DND-41 (cell line): ENCODE data around the gene RIN3.

Source experiments
- ATAC-seq: fragments of 200-7000 bp; cut with Tn5 transposase; 3 replicates; pipeline ENCODE4 v1.9.1; 2021; ENCODE audit warnings: low read depth; ENCODE audit not compliant: insufficient read depth
- DNase-seq: peaks from one replicate; pipeline ENCODE4 v3.0.0-alpha.2; 2020
- H2AFZ ChIP-seq: 2 replicates; pipeline ENCODE4 v1.6.0; 2012; ENCODE audit warnings: low read depth, low read length
- H3K27ac ChIP-seq: 2 replicates; pipeline ENCODE4 v1.5.1; 2012; ENCODE audit warnings: low read length, inconsistent platforms
- H3K27me3 ChIP-seq: fragments of 200-600 bp; sonication (generic); 2 replicates; pipeline ENCODE4 v1.6.0; 2012; ENCODE audit warnings: low read length, mild to moderate bottlenecking, inconsistent platforms; ENCODE audit not compliant: insufficient read depth, poor library complexity
- H3K36me3 ChIP-seq: 2 replicates; pipeline ENCODE4 v1.5.1; 2012; ENCODE audit warnings: low read length, inconsistent platforms; ENCODE audit not compliant: insufficient read depth
- H3K4me1 ChIP-seq: 2 replicates; pipeline ENCODE4 v1.5.1; 2012; ENCODE audit warnings: mild to moderate bottlenecking, low read length; ENCODE audit not compliant: insufficient read depth
- H3K4me2 ChIP-seq: 2 replicates; pipeline ENCODE4 v1.6.0; 2012; ENCODE audit warnings: mild to moderate bottlenecking, moderate library complexity, low read length, inconsistent platforms; ENCODE audit not compliant: insufficient read depth
- H3K4me3 ChIP-seq, 2 experiments: fragments of 200-600 bp in 1 of 2; shearing (Covaris generic) in 1 of 2; 2 replicates each; pipeline ENCODE4 v1.5.1; 2012 to 2016; ENCODE audit warnings: inconsistent platforms in 2 of 2, low read length in 2 of 2, mild to moderate bottlenecking in 2 of 2, low read depth in 1 of 2, moderate library complexity in 1 of 2
- H3K79me2 ChIP-seq: 2 replicates; pipeline ENCODE4 v1.6.0; 2012; ENCODE audit warnings: low read length, inconsistent platforms; ENCODE audit not compliant: insufficient read depth
- H3K9ac ChIP-seq: 2 replicates; pipeline ENCODE4 v1.6.0; 2012; ENCODE audit warnings: low read depth, mild to moderate bottlenecking, inconsistent platforms, low read length, moderate library complexity
- H3K9me3 ChIP-seq: 2 replicates; pipeline ENCODE4 v1.5.1; 2012; ENCODE audit warnings: low read length, moderate library complexity, mild to moderate bottlenecking, inconsistent platforms; ENCODE audit not compliant: insufficient read depth, severe bottlenecking
- H4K20me1 ChIP-seq: 2 replicates; pipeline ENCODE4 v1.6.0; 2012; ENCODE audit warnings: low read length; ENCODE audit not compliant: insufficient read depth
- CTCF ChIP-seq: IDR thresholded peaks from 2 replicates; pipeline ENCODE4 v1.5.1; 2012; ENCODE audit warnings: borderline replicate concordance, low read length, moderate library complexity, mild to moderate bottlenecking; ENCODE audit not compliant: poor library complexity, severe bottlenecking; ENCODE audit errors: extremely low read depth
- EZH2 ChIP-seq: IDR thresholded peaks from 3 replicates; pipeline ENCODE4 v1.6.1; 2012; ENCODE audit warnings: borderline replicate concordance, low read depth, mild to moderate bottlenecking, moderate library complexity, low read length, inconsistent platforms; ENCODE audit not compliant: severe bottlenecking

RIN3 gene

GRCh38 chr14:92696366-92696765 lies 182.8 kb downstream of the RIN3 start:
- Histone ChIP-seq H2AFZ (no peak overlapping the region), H3K79me2 (no peaks in the 10 kb centered on the region), H3K36me3 (no peaks in the 10 kb centered on the region), H3K4me2 (no peak overlapping the region), H3K9me3 (no peaks in the 10 kb centered on the region), H3K9ac (no peak overlapping the region), H3K4me1 (no peaks in the 10 kb centered on the region; the same call in 1 of the 2 replicates), H3K27me3 (peaks cover 2% of the 10 kb centered on the region), H3K4me3 (no peak overlapping the region), H4K20me1 (no peaks in the 10 kb centered on the region), H3K27ac (no peak overlapping the region)
- ATAC-seq (no peak), DNase-seq (no peak)
- TF ChIP-seq EZH2 (no peak), CTCF (no peak)

GRCh38 chr14:92698393-92698792 lies 184.8 kb downstream of the RIN3 start:
- peaks cover 2% of the 10 kb centered on the region for H3K27me3 ChIP-seq
- ATAC-seq = no peak
- no peak for TF ChIP-seq EZH2
- TF ChIP-seq CTCF = no peak
- H3K4me1 ChIP-seq = no peaks in the 10 kb centered on the region
- H3K79me2 ChIP-seq = no peaks in the 10 kb centered on the region
- no peaks in the 10 kb centered on the region for H4K20me1 ChIP-seq
- no peak overlapping the region for H3K4me3 ChIP-seq
- no peak overlapping the region for H3K27ac ChIP-seq
- no peak overlapping the region for H3K4me2 ChIP-seq
- H2AFZ ChIP-seq = no peak overlapping the region
- H3K9me3 ChIP-seq = no peaks in the 10 kb centered on the region
- no peaks in the 10 kb centered on the region for H3K36me3 ChIP-seq
- no peak for DNase-seq
- no peak overlapping the region for H3K9ac ChIP-seq

- Histone ChIP-seq H3K4me1 (no peaks in the 10 kb centered on the region), H3K79me2 (no peaks in the 10 kb centered on the region), H3K9me3 (no peaks in the 10 kb centered on the region), H3K9ac (no peak overlapping the region), H2AFZ (no peak overlapping the region), H3K27ac (no peak overlapping the region), H4K20me1 (no peaks in the 10 kb centered on the region), H3K4me2 (no peak overlapping the region), H3K4me3 (no peak overlapping the region), H3K36me3 (no peaks in the 10 kb centered on the region), H3K27me3 (no peaks in the 10 kb centered on the region)
- no peak for ATAC-seq
- TF ChIP-seq EZH2 = no peak
- no peak for TF ChIP-seq CTCF
- DNase-seq = no peak
Measured at GRCh38 chr14:92701826-92702225, 188.2 kb downstream of the RIN3 start.

GRCh38 chr14:92702441-92702918 lies 188.9 kb downstream of the RIN3 start:
- ATAC-seq (no peak), DNase-seq (no peak)
- H3K27ac ChIP-seq = no peak overlapping the region
- H3K79me2 ChIP-seq = no peaks in the 10 kb centered on the region
- no peaks in the 10 kb centered on the region for H3K27me3 ChIP-seq
- H3K4me2 ChIP-seq = no peak overlapping the region
- H3K9me3 ChIP-seq = no peaks in the 10 kb centered on the region
- no peaks in the 10 kb centered on the region for H3K36me3 ChIP-seq
- no peak overlapping the region for H3K9ac ChIP-seq
- no peak overlapping the region for H3K4me3 ChIP-seq
- H3K4me1 ChIP-seq = no peaks in the 10 kb centered on the region
- H2AFZ ChIP-seq = no peak overlapping the region
- TF ChIP-seq EZH2 = no peak
- TF ChIP-seq CTCF = no peak
- no peaks in the 10 kb centered on the region for H4K20me1 ChIP-seq
